ENCODE measurements around the gene ACADVL.
A peak's percentile ranks its signal among the peaks of the same experiment; 100 is the strongest.

ACADVL gene

GRCh38 chr17:7237266-7237760, 17.6 kb downstream of the ACADVL start:
- TF ChIP-seq, protein P1, sequence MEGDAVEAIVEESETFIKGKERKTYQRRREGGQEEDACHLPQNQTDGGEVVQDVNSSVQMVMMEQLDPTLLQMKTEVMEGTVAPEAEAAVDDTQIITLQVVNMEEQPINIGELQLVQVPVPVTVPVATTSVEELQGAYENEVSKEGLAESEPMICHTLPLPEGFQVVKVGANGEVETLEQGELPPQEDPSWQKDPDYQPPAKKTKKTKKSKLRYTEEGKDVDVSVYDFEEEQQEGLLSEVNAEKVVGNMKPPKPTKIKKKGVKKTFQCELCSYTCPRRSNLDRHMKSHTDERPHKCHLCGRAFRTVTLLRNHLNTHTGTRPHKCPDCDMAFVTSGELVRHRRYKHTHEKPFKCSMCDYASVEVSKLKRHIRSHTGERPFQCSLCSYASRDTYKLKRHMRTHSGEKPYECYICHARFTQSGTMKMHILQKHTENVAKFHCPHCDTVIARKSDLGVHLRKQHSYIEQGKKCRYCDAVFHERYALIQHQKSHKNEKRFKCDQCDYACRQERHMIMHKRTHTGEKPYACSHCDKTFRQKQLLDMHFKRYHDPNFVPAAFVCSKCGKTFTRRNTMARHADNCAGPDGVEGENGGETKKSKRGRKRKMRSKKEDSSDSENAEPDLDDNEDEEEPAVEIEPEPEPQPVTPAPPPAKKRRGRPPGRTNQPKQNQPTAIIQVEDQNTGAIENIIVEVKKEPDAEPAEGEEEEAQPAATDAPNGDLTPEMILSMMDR (IDR thresholded peaks at IDR 0.05; ENCODE audit: control insufficient read depth, extremely low read depth, insufficient read depth), result no peak

GRCh38 chr17:7237761-7238419, 18.2 kb downstream of the ACADVL start:
- DNase-seq (ENCODE audit: low read depth), result no peak
- TF ChIP-seq, protein P1 (IDR thresholded peaks at IDR 0.05; ENCODE audit: control insufficient read depth, extremely low read depth, insufficient read depth), result no peak
- peak overlapping the region; percentile 98 for H3K4me3 ChIP-seq (ENCODE audit: low read depth, low read length)

More at GRCh38 chr17:7237266-7237760, 17.6 kb downstream of the ACADVL start:
- DNase-seq (ENCODE audit: low read depth), result no peak
- peak overlapping the region; percentile 98 for H3K4me3 ChIP-seq (ENCODE audit: low read depth, low read length)

GRCh38 chr17:7238420-7239090, 18.8 kb downstream of the ACADVL start:
- H3K4me3 ChIP-seq (ENCODE audit: low read depth, low read length), result peak overlapping the region; percentile 98
- DNase-seq (ENCODE audit: low read depth), result no peak
- TF ChIP-seq, protein P1 (IDR thresholded peaks at IDR 0.05; ENCODE audit: control insufficient read depth, extremely low read depth, insufficient read depth), result no peak

- TF ChIP-seq, protein P1 (IDR thresholded peaks at IDR 0.05; ENCODE audit: control insufficient read depth, extremely low read depth, insufficient read depth), result no peak
- peak within 1 kb of the TSS; percentile 98 for H3K4me3 ChIP-seq (ENCODE audit: low read depth, low read length)
- DNase-seq (ENCODE audit: low read depth), result peak; percentile 98
These were observed 19.6 kb downstream of the ACADVL start, which contains the start of gene PHF23 for GRCh38 chr17:7239091-7240027. PHF23 (minus strand) TSS chr17:7239457; CDS start chr17:7239279, 178 bp downstream.

DNA sequence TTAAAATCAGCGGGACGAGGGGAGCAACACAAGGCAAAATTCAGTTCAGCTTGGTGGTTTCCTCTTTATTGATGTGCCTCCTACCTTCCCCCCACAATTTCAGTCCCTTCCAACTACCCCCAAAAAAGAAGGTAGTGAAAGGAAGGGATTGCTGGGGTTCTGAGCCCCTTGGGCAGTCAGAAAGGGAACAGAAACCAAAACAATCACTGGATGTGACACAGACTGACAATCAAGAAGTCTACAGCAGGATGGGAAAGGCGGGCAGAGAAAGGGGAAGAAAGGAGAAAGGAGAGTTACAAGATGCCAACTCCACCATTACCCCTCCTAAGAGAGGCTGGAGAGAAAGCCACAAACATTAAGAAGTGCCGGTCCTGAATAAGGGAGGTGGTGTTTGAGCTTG, 20.6 kb downstream of the ACADVL start:
- H3K4me3 ChIP-seq (ENCODE audit: low read depth, low read length), result peak overlapping the region; percentile 97
- TF ChIP-seq, protein P1 (IDR thresholded peaks at IDR 0.05; ENCODE audit: control insufficient read depth, extremely low read depth, insufficient read depth), result no peak
- no peak for DNase-seq (ENCODE audit: low read depth)

DNA sequence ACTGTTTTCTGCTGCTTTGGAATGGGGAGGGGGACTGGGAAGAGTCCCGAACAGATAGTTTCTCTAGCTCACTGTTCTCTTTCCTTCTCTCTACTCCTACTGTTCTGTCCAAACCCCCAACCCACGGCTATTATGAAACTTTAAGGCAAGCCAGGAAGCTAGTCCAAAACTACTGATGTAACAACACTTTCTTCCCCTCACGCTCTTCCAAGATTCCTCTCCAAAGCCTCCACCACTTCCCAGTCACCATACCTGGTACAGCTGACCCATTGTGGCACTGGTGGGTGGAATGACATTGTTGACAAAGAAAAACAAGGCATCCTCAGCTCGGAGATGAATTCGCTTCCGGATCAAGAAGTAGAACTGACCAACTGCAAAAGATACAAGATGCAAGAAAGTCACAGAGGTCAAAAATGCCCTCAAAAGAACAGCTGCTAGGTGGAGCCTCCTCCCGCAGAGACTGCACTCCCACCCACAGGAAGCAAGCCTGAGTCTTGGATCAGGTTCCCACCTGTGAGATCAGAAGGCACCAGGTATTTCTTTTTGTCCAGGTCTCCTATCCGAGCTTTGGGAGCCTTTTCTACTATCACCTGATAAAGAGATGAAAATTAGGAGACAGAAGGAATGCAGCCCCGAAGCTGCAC, 21.5 kb downstream of the ACADVL start:
- no peak for DNase-seq (ENCODE audit: low read depth)
- TF ChIP-seq, protein P1 (IDR thresholded peaks at IDR 0.05; ENCODE audit: control insufficient read depth, extremely low read depth, insufficient read depth), result no peak
- H3K4me3 ChIP-seq (ENCODE audit: low read depth, low read length), result peak overlapping the region; percentile 97
